Stimulated activated CD8-positive, alpha-beta memory T cell treated with anti-CD3 and anti-CD28 coated beads, Interleukin-4, amount 100 ng/mL, for 48 hours (primary cell): ENCODE data around the gene SRGAP2B.
"Not testable (repeated sequence)": the region's sequence is repeated elsewhere in the genome, so short reads cannot be mapped to it uniquely, and the experiment has no call there.

Experiments
- DNase-seq: peaks from one replicate; pipeline ENCODE4 v3.0.0-alpha.2; 2020

Gene SRGAP2B

GRCh38 chr1:145036019-145036418, 59.1 kb downstream of the SRGAP2B start:
- not testable (repeated sequence) for DNase-seq

- not testable (repeated sequence) for DNase-seq
Measured at GRCh38 chr1:145033523-145033922, 61.6 kb downstream of the SRGAP2B start.

- DNase-seq: not testable (repeated sequence)
Measured at GRCh38 chr1:145027251-145027650, 67.9 kb downstream of the SRGAP2B start.

DNA sequence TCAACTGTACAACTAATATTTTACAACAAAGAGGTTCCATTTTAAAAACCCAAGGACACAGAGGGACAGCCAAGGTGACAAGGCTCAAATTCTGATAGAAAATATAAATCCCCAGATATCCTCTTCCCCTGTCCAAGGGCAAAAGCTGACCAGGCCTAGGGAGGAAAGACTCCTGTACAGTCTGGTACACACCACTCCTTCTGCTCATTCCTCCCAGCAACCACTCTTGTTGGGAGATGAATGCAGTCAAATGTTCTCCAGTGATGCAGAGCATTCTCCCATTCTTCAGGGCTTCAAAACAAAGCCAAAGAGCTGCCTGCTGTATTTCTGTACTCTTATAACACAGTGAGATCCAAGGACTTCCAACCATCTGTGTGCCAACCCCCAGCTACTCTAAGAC, 69.8 kb downstream of the SRGAP2B start:
- DNase-seq: not testable (repeated sequence)

GRCh38 chr1:145022259-145022658, 72.9 kb downstream of the SRGAP2B start:
- not testable (repeated sequence) for DNase-seq

DNA sequence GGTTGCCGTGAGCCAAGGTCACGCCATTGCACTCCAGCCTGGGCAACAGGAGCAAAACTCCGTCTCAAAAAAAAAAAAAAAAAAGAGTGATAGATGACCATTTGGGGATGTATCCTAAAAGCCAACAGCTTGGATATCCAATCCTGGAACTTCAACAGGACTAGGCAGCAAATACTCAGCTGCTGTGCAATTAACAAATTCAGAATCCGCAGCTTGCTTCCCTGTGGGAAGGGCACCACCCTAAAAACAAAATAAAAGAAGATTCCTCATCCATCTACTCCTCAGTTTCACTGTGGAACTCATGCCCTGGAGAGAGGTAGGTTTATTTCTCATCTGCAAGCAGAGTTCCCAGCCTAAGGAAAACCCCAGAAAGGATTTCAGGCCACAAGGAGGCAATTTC, 73.4 kb downstream of the SRGAP2B start:
- DNase-seq: not testable (repeated sequence)

GRCh38 chr1:145019709-145020108, 75.4 kb downstream of the SRGAP2B start:
- DNase-seq: not testable (repeated sequence)

DNA sequence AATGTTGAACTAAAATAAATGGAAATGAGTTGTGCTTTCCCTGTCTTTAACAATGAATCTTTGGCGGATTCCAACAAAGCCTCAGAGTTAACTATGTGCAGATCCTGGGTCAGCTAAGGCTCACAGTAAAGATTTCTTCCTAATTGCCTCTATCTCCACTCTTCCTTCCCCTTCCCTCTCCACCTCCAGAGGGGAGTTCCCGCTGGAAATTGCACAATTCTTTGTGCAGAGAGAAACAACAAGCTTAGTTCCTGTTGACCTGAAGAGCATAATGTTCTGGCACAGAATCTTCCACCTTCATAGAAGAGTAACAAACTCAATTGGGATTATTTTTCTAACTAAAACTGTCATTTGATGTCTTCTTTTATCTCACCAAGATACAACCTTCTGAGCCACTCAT, 77.4 kb downstream of the SRGAP2B start:
- DNase-seq: not testable (repeated sequence)

DNA sequence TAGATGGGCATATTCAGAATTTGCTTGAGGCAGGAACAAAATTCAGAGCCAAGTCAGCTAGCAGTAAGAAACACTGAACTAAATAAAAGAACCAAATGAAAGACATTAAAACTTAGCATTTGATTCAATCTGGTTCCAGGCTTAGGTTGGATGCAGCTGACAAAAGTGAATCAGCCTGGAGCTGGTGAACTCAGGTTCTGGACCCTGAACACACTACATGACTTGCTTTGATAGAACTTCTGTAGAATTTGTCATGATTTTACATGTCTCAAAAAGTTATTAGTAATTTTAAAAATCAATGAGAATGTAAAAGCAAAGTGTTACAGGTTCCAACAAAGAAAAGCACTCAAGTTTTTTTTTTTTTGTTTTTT, 78.7 kb downstream of the SRGAP2B start:
- DNase-seq: not testable (repeated sequence)

GRCh38 chr1:145015744-145016491, 79.2 kb downstream of the SRGAP2B start:
- DNase-seq: not testable (repeated sequence)

GRCh38 chr1:145013353-145013752, 81.8 kb downstream of the SRGAP2B start:
- not testable (repeated sequence) for DNase-seq

DNA sequence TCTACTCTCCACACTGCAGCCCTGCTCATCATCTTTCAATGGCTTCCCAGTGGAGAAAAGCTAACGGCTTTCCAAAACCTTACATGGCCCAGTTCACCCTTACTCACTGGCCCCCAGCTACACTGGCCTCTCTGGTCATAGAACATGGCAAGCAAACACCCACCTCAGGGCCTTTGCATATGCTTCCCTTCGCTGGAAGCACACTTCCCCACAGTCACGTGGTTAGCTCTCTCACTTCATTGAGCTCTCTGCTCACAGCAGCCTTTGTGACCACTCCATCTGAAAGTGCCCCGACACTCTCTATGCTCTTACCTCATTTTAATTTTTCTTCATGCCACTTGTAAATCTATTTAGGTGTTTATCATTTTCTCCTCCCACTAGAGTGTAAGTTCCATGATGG, 83.3 kb downstream of the SRGAP2B start:
- DNase-seq: not testable (repeated sequence)

GRCh38 chr1:145010580-145010979, 84.5 kb downstream of the SRGAP2B start:
- DNase-seq: not testable (repeated sequence)

- DNase-seq: not testable (repeated sequence)
Measured at GRCh38 chr1:145009928-145010327, 85.2 kb downstream of the SRGAP2B start.

GRCh38 chr1:145008388-145008787, 86.7 kb downstream of the SRGAP2B start:
- DNase-seq: not testable (repeated sequence)

GRCh38 chr1:145005142-145005541, 90.0 kb downstream of the SRGAP2B start:
- DNase-seq: not testable (repeated sequence)

DNA sequence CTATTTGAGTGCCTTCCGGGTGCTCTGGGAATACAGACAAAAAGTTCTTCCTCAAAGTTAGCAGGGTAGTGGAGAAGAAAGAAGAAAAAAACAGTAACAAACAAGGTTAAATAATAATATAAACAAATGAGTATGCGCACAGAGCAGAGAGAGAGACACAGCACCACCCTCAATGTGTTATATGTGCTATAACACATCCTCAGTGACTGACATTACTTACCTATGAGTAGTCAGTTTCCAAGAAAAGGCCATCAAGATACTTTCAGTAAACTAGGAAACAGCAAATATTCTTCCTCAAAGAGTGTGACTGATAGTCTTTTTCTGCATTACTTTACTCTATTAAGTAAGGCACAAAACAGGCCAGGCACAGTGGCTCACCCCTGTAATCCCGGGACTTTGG, 93.7 kb downstream of the SRGAP2B start:
- not testable (repeated sequence) for DNase-seq

DNA sequence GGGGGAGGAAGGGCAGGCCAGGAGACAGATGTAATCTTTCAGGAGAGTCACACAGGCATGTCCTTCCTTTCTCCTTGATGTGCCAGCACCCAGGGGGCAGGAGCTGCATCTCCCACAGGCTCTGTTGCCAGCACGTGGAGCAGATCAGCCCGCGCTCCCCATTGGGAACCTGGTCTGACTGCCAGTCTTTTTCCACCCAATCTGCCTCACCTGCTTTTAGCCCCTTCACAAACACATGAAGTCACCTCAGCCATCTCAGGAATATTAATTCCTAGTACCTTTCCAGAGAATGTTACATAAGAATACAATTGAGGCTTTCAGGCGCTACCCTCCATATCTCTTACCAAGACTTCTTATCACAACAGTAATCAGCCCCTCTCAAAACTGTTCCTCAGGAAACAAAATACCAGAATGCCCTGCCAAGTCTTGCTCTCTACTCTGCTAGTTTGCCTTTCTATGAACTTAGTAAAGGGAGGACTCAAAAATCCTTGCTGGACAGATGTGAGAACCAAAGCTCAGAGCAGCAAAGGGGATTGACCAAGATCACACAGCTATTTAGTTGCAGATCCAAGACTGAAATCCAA, 94.3 kb downstream of the SRGAP2B start:
- DNase-seq: not testable (repeated sequence)

DNA sequence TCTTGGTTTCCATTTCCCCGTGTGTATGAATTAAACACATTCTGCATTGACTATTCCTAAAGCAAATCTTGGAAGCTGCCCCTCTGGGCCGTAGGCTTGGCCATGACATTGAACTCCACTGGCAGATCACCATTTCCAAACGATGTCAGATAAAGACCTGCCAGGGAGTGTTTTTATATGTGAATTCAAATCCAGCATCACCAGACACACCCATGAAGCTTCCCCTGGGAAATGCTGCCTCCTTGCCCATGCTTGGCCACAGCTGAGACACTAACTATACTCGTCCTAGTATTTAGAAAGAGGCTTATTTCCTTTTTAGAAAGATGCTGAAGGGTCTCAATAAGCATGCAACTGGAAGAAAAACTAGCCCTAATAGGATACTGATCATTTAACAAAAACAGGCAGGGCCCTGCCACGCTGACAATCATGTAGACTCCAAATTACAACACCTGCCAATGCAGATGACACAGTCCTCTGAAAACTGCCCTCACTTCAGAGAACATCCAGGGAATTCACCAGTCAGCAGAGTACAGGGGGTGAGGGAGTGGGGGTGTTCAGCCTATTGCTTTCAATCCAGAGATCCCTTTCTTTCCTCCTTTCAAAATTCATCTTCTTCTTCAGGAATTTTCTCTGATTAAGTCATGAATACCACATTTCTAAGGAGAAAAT, 94.9 kb downstream of the SRGAP2B start:
- not testable (repeated sequence) for DNase-seq

- DNase-seq: not testable (repeated sequence)
Measured at GRCh38 chr1:144998981-144999273, 96.2 kb downstream of the SRGAP2B start.

- DNase-seq: not testable (repeated sequence)
Measured at GRCh38 chr1:144998134-144998980, 96.8 kb downstream of the SRGAP2B start.

DNA sequence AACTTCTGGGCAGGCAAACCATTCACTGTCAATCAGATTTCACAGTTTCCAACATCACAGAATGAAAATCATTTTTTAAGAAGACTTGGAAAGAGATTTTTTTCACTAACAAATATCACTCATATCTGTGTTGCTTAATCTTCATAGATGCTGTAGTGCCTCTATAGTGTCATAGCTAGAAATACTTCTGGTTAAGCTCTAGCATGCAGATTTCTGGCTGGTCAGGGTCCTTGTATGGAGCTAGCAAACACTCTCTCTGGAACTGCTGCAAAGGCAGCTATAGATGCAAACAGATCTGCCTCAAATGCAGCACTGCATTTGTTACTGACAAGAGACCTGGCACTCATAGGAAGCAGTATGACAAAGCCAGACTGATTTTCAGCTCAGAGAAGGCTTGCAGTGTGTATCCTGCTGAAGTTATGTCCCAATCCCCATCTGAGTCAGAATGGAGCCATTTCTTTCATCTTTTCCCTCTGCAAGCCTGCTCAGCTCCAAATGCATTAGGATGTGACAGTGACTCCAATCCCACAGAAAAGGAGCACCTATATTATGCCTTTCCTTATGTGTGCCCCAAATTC, 99.2 kb downstream of the SRGAP2B start:
- DNase-seq: not testable (repeated sequence)

GRCh38 chr1:144992915-144993314, 102.2 kb downstream of the SRGAP2B start:
- DNase-seq: not testable (repeated sequence)
